GM23338 (cell line): ENCODE data around the gene UVSSA. TPM values are rescaled to one million over a fixed set of nuclear protein-coding genes. Genes with fewer than 3 reads are reported as not detected.
A peak's percentile ranks its signal among the peaks of the same experiment; 100 is the strongest.

Source experiments
- ATAC-seq: fragments of 200-7000 bp; cut with Tn5 transposase; 3 replicates; pipeline ENCODE4 v1.9.1; 2020
- DNase-seq: peaks from one replicate; pipeline ENCODE4 v3.0.0-alpha.2; 2015; ENCODE audit warnings: low spot score
- H2AFZ ChIP-seq: fragments of 200-600 bp; sonication (generic); 2 replicates; pipeline ENCODE4 v1.8.0; 2016; ENCODE audit warnings: antibody characterized with exemption, mild to moderate bottlenecking, moderate library complexity
- H3F3A ChIP-seq: fragments of 200-600 bp; sonication (generic); replicated peaks from 2 replicates; pipeline ENCODE4 v1.8.0; 2017; ENCODE audit warnings: antibody characterized with exemption, mixed run types, low read depth
- H3K27ac ChIP-seq: fragments of 200-600 bp; sonication (generic); 2 replicates; pipeline ENCODE4 v1.6.1; 2016; ENCODE audit warnings: low read depth
- H3K27me3 ChIP-seq: fragments of 200-600 bp; sonication (generic); 2 replicates; pipeline ENCODE4 v1.8.0; 2016; ENCODE audit warnings: mild to moderate bottlenecking, mixed run types, moderate library complexity; ENCODE audit not compliant: insufficient read depth
- H3K36me3 ChIP-seq: fragments of 200-600 bp; sonication (generic); 2 replicates; pipeline ENCODE4 v1.8.0; 2016; ENCODE audit warnings: mild to moderate bottlenecking; ENCODE audit not compliant: insufficient read depth
- H3K4me1 ChIP-seq: fragments of 200-600 bp; sonication (generic); 2 replicates; pipeline ENCODE4 v1.8.0; 2016; ENCODE audit warnings: mild to moderate bottlenecking, moderate library complexity; ENCODE audit not compliant: insufficient read depth
- H3K4me2 ChIP-seq: fragments of 200-600 bp; sonication (generic); 2 replicates; pipeline ENCODE4 v1.7.1; 2017; ENCODE audit warnings: mixed run types
- H3K4me3 ChIP-seq: fragments of 200-600 bp; sonication (generic); 2 replicates; pipeline ENCODE4 v1.6.1; 2016; ENCODE audit warnings: mixed run types
- H3K79me2 ChIP-seq: fragments of 200-600 bp; sonication (generic); replicated peaks from 2 replicates; pipeline ENCODE4 v1.8.0; 2017; ENCODE audit warnings: mild to moderate bottlenecking; ENCODE audit not compliant: insufficient read depth
- H3K9me2 ChIP-seq: fragments of 200-600 bp; sonication (generic); 2 replicates; pipeline ENCODE4 v1.8.0; 2017; ENCODE audit not compliant: insufficient read depth
- H4K20me1 ChIP-seq: fragments of 200-600 bp; sonication (generic); replicated peaks from 2 replicates; pipeline ENCODE4 v1.8.0; 2017; ENCODE audit warnings: mild to moderate bottlenecking; ENCODE audit not compliant: insufficient read depth
- H3K27ac Mint-ChIP-seq: 2 replicates; pipeline ENCODE4 v1.8.0; 2020; ENCODE audit warnings: inconsistent platforms, mild to moderate bottlenecking, moderate library complexity, mixed read lengths
- H3K27me3 Mint-ChIP-seq: 3 replicates; pipeline ENCODE4 v1.8.0; 2022; ENCODE audit warnings: low read depth, mild to moderate bottlenecking, moderate library complexity, mixed read lengths, inconsistent platforms; ENCODE audit not compliant: insufficient read depth, poor library complexity
- H3K36me3 Mint-ChIP-seq: 3 replicates; pipeline ENCODE4 v1.8.0; 2021; ENCODE audit warnings: low read depth, mild to moderate bottlenecking, inconsistent platforms, moderate library complexity, mixed read lengths
- H3K4me1 Mint-ChIP-seq: 3 replicates; pipeline ENCODE4 v1.8.0; 2020; ENCODE audit warnings: mild to moderate bottlenecking, inconsistent platforms, mixed read lengths
- H3K4me3 Mint-ChIP-seq: 3 replicates; pipeline ENCODE4 v1.8.0; 2021; ENCODE audit warnings: moderate library complexity, mild to moderate bottlenecking, inconsistent platforms, mixed read lengths
- H3K9me3 Mint-ChIP-seq: 3 replicates; pipeline ENCODE4 v1.8.0; 2020; ENCODE audit warnings: moderate library complexity, mild to moderate bottlenecking, inconsistent platforms, mixed read lengths
- CREB1 ChIP-seq: fragments of 250-450 bp; sonication (Bioruptor Pico); IDR thresholded peaks from 2 replicates; pipeline ENCODE4 v1.5.0; 2020; ENCODE audit warnings: low read depth, mild to moderate bottlenecking, moderate library complexity
- CTCF ChIP-seq, 2 experiments: fragments of 200-600 bp in 1 of 2; sonication (generic) in 1 of 2; conservative IDR thresholded peaks; 2 replicates each; pipeline versions ENCODE4 v1.5.1 to v1.6.1; 2016 to 2017; ENCODE audit warnings: antibody characterized with exemption in 2 of 2, low read depth in 2 of 2, mild to moderate bottlenecking in 2 of 2, moderate library complexity in 1 of 2
- ETS1 ChIP-seq: IDR thresholded peaks from 2 replicates; pipeline ENCODE4 v1.6.1; 2016; ENCODE audit warnings: antibody characterized with exemption
- EZH2phosphoT487 ChIP-seq: fragments of 200-600 bp; sonication (generic); IDR thresholded peaks from one replicate; pipeline ENCODE4 v1.8.1; 2018; ENCODE audit warnings: antibody characterized with exemption; ENCODE audit not compliant: unreplicated experiment
- ZNF331 ChIP-seq: fragments of 250-450 bp; sonication (Bioruptor Pico); IDR thresholded peaks from 2 replicates; pipeline ENCODE4 v1.5.0; 2020; ENCODE audit warnings: low read depth, mild to moderate bottlenecking, moderate library complexity
- polyA plus RNA-seq: library from polyadenylated mRNA; unstranded; fragments of >200 nt; fragmentation: Nextera tagmentation; extraction: Ambion mirVana; gene quantifications from 2 replicates; pipeline ENCODE4 v1.2.1, GENCODE V29; 2016
- total RNA-seq: library from RNA; depleted of rRNA; stranded (reverse); fragments of >200 nt; shearing (Covaris generic); gene quantifications from 2 replicates; pipeline ENCODE4 v1.2.3, GENCODE V29; 2014

Gene UVSSA
- total and polyA plus RNA-seq, 2 experiments from 2014 or later = 6.5 to 27.7 TPM

DNA sequence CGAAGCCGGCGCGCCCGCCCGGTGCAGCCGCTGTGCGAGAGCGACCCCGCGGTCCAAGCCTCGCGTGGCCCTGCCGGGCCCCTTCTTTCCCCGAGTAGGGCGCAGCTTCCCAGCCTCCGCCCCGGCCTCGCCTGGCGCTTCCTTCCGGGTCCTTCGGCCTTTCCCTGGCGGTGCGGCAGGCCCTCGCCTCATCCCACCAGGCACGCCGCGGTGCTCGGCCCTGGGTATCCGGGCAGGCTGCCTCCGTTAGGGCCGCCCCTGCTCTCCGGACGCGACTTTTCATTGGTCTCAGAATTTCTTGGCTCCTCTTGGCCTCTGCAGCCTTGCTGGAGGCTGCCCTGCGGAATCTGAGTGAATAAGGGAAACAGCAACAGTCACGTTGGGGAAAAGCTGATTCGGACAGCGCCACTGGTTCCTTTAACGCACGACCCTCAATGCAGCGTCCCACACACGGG, 429 bp downstream of the UVSSA start:
- Histone ChIP-seq H3K79me2 (no peaks in the 10 kb centered on the region; the same call in 1 of the 2 replicates), H3K27ac (peak overlapping the region; percentile 87), H3K9me2 (no peaks in the 10 kb centered on the region), H3K4me2 (peak overlapping the region; percentile 86), H3K27me3 (no peaks in the 10 kb centered on the region), H2AFZ (peak overlapping the region; percentile 78), H3K4me1 (peaks cover 8% of the 10 kb centered on the region), H3F3A (peaks cover 8% of the 10 kb centered on the region), H4K20me1 (0 out of 2 replicates have a peak, but pooled peaks cover 7% of the 10 kb centered on the region), H3K4me3 (peak overlapping the region; percentile 79), H3K36me3 (no peaks in the 10 kb centered on the region)
- Mint-ChIP-seq H3K4me3 (peak overlapping the region; percentile 87), H3K27ac (peak overlapping the region; percentile 72; the same call in 1 of the 2 replicates), H3K4me1 (peaks cover 25% of the 10 kb centered on the region), H3K36me3 (peaks cover 20% of the 10 kb centered on the region), H3K9me3 (no peaks in the 10 kb centered on the region), H3K27me3 (peaks cover 21% of the 10 kb centered on the region)
- no peak for TF ChIP-seq ETS1
- peak; percentile 14 for ATAC-seq
- peak; percentile 77 for DNase-seq

DNA sequence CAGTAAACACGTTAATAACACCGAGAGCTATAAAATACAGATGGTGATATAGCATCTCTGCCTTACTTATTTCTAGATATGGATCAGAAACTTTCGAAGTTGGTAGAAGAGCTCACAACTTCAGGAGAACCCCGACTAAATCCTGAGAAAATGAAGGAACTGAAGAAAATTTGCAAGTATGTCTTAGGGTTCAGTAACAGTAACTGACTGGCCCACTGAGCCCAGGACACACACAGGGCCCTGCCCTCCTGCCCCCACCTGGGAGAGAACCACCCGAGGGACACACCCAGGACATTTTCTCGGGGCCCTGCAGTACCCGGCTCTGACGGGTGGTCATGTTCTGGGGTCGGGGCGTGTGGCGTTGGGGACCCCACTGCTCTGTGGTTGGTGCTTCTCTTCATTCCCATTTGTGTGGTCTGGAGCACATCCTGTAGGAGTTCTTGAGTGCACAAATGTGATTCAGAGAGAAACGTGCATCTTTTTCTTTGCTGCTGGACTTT, 1.1 kb downstream of the UVSSA start:
- Histone ChIP-seq H3K4me3 (peak overlapping the region; percentile 79), H2AFZ (peak overlapping the region; percentile 78; the same call in 1 of the 2 replicates), H3K4me2 (peak overlapping the region; percentile 86), H3K27me3 (no peaks in the 10 kb centered on the region), H4K20me1 (0 out of 2 replicates have a peak, but pooled peaks cover 10% of the 10 kb centered on the region), H3K27ac (peak overlapping the region; percentile 87), H3K9me2 (no peaks in the 10 kb centered on the region), H3K36me3 (no peaks in the 10 kb centered on the region), H3K4me1 (peaks cover 8% of the 10 kb centered on the region), H3K79me2 (no peaks in the 10 kb centered on the region; the same call in 1 of the 2 replicates), H3F3A (peaks cover 8% of the 10 kb centered on the region)
- Mint-ChIP-seq H3K27ac (0 out of 2 replicates have a peak overlapping the region, but pooled peaks have one; percentile 72), H3K4me3 (peak overlapping the region; percentile 87), H3K4me1 (peaks cover 25% of the 10 kb centered on the region), H3K36me3 (peaks cover 22% of the 10 kb centered on the region), H3K27me3 (peaks cover 20% of the 10 kb centered on the region), H3K9me3 (no peaks in the 10 kb centered on the region)
- DNase-seq = no peak
- no peak for TF ChIP-seq CTCF (conservative IDR thresholded peaks at IDR 0.05; ENCODE audit: low read depth in 2 of 2)
- no peak for TF ChIP-seq CREB1 (CRISPR knock-in tag)
- TF ChIP-seq EZH2phosphoT487 = no peak
- no peak for TF ChIP-seq ETS1
- no peak for TF ChIP-seq ZNF331 (CRISPR knock-in tag)
- ATAC-seq = no peak
